Uterus (tissue), 2 donors: ENCODE data around the gene BICRA.

ENCODE experiments used
- POLR2A ChIP-seq, 2 donors: fragments of 450-650 bp; IDR thresholded peaks; one replicate each; pipeline ENCODE4 v1.6.1; 2016; ENCODE audit warnings: antibody characterized with exemption in 2 of 2, mild to moderate bottlenecking in 1 of 2, moderate library complexity in 1 of 2
- TF ChIP-seq, protein P1 (sequence below), 4 experiments: fragments of 200-600 bp in 2 of 4; fragments of 450-650 bp in 2 of 4; sonication (generic) in 2 of 4; IDR thresholded peaks; one replicate each; pipeline ENCODE4 v1.5.1; 2016 to 2019; ENCODE audit warnings: antibody characterized with exemption in 4 of 4, mild to moderate bottlenecking in 2 of 4, moderate library complexity in 1 of 4

- no peak for TF ChIP-seq POLR2A (IDR thresholded peaks at IDR 0.05)
- TF ChIP-seq, protein P1, sequence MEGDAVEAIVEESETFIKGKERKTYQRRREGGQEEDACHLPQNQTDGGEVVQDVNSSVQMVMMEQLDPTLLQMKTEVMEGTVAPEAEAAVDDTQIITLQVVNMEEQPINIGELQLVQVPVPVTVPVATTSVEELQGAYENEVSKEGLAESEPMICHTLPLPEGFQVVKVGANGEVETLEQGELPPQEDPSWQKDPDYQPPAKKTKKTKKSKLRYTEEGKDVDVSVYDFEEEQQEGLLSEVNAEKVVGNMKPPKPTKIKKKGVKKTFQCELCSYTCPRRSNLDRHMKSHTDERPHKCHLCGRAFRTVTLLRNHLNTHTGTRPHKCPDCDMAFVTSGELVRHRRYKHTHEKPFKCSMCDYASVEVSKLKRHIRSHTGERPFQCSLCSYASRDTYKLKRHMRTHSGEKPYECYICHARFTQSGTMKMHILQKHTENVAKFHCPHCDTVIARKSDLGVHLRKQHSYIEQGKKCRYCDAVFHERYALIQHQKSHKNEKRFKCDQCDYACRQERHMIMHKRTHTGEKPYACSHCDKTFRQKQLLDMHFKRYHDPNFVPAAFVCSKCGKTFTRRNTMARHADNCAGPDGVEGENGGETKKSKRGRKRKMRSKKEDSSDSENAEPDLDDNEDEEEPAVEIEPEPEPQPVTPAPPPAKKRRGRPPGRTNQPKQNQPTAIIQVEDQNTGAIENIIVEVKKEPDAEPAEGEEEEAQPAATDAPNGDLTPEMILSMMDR (IDR thresholded peaks at IDR 0.05): no peak
Measured at GRCh38 chr19:47661161-47661560, 52.2 kb downstream of the BICRA start.
